GM12891 (cell line): ENCODE data around the gene FRMD5.

Experiments
- DNase-seq: peaks from one replicate; pipeline ENCODE4 v3.0.0; 2011; ENCODE audit warnings: low spot score; ENCODE audit not compliant: insufficient read length
- FAIRE-seq: peaks from 2 replicates; lab custom pipeline; 2011; peaks lifted over from hg19 to GRCh38; lab: Jason Lieb, UNC
- PAX5 ChIP-seq: IDR thresholded peaks from 2 replicates; pipeline ENCODE4 v1.6.1; 2011; ENCODE audit warnings: low read length, moderate library complexity, mild to moderate bottlenecking; ENCODE audit not compliant: insufficient read depth, severe bottlenecking
- POLR2A ChIP-seq: IDR thresholded peaks from 2 replicates; pipeline ENCODE4 v1.6.1; 2011; ENCODE audit warnings: low read depth, low read length, control low read depth
- POLR2AphosphoS5 ChIP-seq: IDR thresholded peaks from 2 replicates; pipeline ENCODE4 v1.6.1; 2011; ENCODE audit warnings: low read depth, low read length, control low read depth
- POU2F2 ChIP-seq: IDR thresholded peaks from 2 replicates; pipeline ENCODE4 v1.6.1; 2011; ENCODE audit warnings: low read depth, mild to moderate bottlenecking, control low read depth, low read length, moderate library complexity
- SPI1 ChIP-seq: IDR thresholded peaks from 2 replicates; pipeline ENCODE4 v1.6.1; 2011; ENCODE audit warnings: low read depth, low read length, control low read depth
- TAF1 ChIP-seq: IDR thresholded peaks from 2 replicates; pipeline ENCODE4 v1.6.1; 2011; ENCODE audit warnings: low read depth, low read length, control low read depth

FRMD5 gene

DNA sequence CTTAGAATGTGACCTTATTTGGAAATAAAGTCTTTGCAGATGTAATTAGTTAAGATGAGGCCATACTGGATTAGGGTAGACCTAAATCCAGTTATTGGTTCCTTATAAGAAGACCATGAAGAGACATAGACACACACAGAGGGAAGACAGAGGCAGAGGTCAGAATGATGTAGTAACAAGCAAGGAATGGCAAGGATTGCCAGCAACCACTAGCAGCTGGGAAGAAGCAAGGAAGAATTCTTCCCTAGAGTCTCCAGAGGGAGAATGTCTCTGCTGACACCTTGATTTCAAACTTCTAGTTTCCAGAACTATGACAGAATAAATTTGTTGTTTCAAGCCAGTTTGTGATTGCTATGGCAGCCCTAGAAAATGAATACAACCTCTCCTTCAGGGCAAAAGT, 251.6 kb downstream of the FRMD5 start:
- DNase-seq (no peak), FAIRE-seq (peak; percentile 9)
- TF ChIP-seq SPI1 (no peak), POLR2A (no peak), TAF1 (no peak), POU2F2 (no peak), POLR2AphosphoS5 (no peak), PAX5 (no peak)

DNA sequence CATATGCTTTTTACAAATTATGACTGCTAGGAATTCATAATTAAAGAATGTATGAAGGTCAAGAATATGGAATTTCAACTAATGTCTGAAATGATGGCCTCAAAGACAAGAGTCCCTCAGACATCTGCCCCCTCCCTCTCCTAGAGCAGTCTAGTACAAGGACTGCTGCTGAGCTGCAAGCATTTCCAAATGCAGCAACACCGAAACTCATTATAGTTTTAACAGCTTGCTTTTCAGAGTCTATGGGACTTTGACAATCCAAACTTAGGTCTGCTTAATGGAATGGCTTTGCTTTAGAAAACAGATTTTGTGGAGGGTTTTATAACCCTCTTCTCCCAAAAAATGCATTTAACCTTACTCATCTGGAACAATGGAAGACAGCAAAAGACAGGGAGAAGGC, 252.9 kb downstream of the FRMD5 start:
- TF ChIP-seq TAF1, result no peak
- TF ChIP-seq SPI1, result no peak
- no peak for TF ChIP-seq POU2F2
- no peak for TF ChIP-seq POLR2AphosphoS5
- no peak for TF ChIP-seq POLR2A
- TF ChIP-seq PAX5, result no peak
- FAIRE-seq (no peak), DNase-seq (no peak)

DNA sequence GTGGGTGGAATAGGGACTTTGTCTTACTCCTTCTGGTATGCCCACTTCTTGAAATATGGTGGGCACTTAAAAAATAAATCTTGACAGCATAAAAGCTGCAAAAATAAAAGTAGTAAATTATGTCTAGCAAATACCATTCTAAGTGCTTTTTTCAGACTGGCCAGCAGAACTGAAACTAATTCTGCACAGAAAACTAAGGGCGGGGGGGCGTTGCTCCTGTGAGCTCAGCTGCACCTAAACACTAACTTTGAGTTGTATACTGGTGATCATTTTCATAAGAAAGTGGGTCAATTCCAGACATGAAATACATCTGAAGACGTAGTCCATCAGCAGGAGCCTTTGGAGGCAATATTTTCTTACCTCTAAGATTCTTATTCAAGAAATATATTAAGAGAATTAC, 253.5 kb downstream of the FRMD5 start:
- TF ChIP-seq TAF1 (no peak), SPI1 (peak; percentile 76)
- FAIRE-seq, result peak; percentile 52
- peak; percentile 23 for DNase-seq

DNA sequence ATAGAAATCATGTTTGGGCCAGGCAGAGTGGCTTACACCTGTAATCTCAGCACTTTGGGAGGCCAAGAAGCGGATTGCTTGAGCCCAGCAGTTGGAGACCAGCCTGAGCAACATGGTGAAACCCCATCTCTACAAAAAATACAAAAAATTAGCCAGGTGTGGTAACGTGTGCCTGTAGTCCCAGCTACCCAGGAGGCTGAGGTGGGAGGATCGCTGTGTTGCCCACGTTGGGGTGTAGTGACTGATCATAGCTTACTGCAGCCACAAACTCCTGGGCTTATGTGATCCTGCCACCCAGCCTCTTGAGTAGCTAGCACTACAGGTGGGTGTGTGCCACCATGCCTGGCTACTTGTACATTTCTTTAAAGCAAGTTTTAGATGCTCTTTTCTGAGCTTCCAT, 254.0 kb downstream of the FRMD5 start:
- TF ChIP-seq POU2F2 (no peak), POLR2AphosphoS5 (no peak), PAX5 (no peak), POLR2A (no peak), SPI1 (no peak), TAF1 (no peak)
- FAIRE-seq, result no peak

DNA sequence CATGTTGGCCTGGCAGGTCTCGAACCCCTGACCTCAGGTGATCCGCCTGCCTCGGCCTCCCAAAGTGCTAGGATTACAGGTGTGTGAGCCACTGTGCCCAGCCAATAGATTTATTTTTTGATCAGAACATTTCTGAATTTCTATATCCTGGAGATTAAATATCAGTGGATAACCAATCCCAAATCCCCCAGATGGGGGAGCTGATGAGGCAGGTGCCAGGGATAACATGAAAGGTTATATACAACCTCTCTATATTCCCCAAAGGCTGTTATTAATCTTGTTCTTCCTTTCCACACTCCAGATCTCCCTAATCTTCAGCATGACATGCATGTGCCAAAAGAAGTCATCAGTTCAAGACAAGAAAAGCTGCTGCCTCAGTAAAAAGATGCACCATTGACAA, 256.0 kb downstream of the FRMD5 start:
- FAIRE-seq (no peak), DNase-seq (no peak)

More for the DNA sequence above, 254.0 kb downstream of the FRMD5 start:
- DNase-seq, result no peak

DNA sequence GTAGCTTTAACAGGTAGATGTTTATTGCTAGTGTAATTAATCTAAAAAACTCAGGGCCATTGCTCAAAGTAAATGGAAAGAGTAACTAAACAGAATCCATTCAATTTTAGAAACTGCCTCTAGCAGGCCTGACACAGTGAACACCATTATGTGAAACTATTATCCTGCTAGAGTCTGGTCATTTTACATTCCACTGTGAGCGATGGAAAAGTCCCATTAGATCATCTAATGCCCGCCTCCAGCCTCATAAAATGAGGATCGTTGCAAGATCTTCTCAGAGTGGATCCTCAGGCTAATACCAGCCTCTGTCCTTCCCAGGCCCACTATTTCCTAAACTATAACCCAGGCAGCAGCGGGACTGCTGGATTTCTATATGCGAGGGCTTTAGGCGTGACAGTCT, 260.6 kb downstream of the FRMD5 start:
- TF ChIP-seq TAF1 (no peak), POLR2A (no peak), POLR2AphosphoS5 (no peak)
- FAIRE-seq (no peak), DNase-seq (no peak)

More for the DNA sequence above, 256.0 kb downstream of the FRMD5 start:
- no peak for TF ChIP-seq SPI1

DNA sequence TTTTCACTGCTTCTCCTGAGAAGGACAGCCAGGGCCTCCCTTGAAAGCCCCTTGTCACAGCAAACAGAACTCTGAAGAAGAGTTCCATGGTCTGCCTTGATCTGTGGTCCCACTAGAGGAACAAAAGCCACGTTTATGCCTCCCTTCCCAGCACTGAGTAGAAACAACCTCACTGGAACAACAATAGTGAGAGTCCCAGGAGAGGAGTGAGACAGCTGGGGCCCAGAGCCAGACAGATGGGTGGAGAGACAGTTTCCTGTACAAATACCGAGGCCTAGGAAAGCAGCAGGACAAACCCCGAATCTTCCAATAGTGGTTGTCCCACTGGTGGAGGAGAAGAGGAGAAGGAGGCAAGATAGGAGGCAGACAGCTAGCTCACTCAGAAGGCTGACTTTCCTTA, 262.2 kb downstream of the FRMD5 start:
- no peak for TF ChIP-seq PAX5
- no peak for TF ChIP-seq SPI1
- TF ChIP-seq POLR2AphosphoS5, result no peak
- TF ChIP-seq TAF1, result no peak
- TF ChIP-seq POU2F2, result no peak
- TF ChIP-seq POLR2A, result no peak
- DNase-seq (no peak), FAIRE-seq (no peak)

DNA sequence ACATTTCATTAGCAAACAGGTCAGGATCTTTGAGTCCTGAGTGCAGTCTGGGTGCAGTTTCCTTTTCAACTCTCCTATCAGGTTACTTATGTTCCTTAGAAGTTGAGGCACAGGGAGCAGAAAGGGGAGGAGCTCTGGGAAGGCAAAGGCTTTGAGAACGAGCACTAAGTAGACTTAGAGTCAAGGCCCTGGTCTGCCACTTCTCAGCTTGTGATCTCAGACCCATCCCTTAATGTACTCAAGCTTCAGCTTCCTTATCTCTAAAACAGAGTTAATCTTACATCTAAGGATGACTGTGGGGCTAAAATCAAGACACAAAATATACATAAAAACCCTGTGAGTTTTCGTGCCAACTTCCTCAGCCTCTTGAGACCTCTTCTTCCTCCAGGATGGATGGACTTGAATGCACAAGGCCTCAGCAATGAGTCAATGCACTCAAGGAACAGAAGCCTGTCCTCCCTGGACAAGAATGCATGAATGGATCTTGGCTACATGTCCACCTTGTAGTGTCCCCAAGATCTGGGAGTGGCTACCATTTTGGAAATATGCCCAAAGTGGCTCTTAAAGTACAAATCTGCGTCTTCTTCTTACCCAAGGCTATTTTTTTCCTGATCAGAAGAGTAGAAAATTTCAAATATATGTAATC, 263.2 kb downstream of the FRMD5 start:
- no peak for DNase-seq
- FAIRE-seq, result no peak
- TF ChIP-seq POLR2A (no peak), SPI1 (no peak), PAX5 (no peak), POLR2AphosphoS5 (no peak)

DNA sequence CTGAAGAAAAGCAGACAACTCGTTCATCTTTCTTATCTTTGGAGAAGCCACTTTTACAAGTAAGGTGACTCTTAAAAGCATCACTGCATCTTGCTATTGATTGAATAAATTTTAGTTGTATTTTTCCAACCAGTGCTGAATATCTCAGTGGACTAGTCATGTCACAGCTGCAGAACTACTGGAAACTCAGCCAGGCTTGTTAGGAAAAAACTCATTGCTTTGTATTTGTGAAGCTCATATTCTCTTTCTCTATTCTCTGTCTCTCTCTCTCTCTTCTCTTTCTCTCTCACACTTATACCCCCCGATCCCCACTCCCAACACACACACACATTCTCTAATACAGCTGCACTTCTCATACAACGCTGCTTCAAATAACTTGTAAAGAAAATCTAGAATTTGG, 264.0 kb downstream of the FRMD5 start:
- FAIRE-seq (no peak), DNase-seq (no peak)
- no peak for TF ChIP-seq TAF1
- no peak for TF ChIP-seq POU2F2
- TF ChIP-seq POLR2AphosphoS5, result no peak
- TF ChIP-seq POLR2A, result no peak
- TF ChIP-seq PAX5, result no peak
- no peak for TF ChIP-seq SPI1

DNA sequence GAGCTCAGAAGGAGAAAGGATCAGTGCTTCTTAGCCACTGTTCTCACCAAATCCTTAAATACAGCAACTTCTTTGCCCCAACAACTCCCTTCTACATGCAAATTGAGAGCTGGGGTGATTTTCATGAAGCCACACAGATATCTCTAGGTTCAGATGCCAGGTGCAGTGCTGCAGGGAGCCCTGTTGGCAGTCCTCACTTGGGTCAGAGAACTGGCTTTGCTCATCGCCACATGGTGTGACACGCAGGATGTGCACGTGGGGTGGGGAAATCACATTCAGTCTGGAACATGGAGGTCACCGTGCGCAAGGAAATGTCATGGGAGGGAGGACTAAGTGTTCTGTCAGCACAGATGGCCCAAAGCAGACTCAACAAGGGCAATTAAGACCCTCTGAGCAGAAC, 264.5 kb downstream of the FRMD5 start:
- TF ChIP-seq PAX5 (no peak), SPI1 (no peak), POLR2AphosphoS5 (no peak), POU2F2 (no peak), POLR2A (no peak), TAF1 (no peak)
- DNase-seq, result no peak
- FAIRE-seq, result peak; percentile 79

DNA sequence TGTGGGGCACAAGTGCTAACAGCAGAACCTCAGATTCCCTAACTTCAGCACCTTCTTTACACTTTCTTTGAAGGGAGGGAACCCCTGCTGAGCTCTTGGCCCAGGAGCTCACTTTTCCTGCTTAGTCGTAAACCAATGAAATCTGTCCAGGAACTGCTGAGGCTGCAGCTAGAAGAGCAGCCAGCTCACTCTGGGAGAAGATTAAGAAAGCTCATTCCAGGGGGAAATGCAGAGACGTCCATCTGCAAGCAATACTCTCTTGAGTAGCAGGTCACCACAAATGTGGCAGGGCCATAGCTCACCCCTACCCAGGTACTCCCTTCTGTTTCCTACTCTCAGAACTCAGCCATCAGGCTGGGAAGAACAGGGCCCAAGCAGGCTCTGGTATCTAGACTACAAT, 265.0 kb downstream of the FRMD5 start:
- DNase-seq (no peak), FAIRE-seq (no peak)
- no peak for TF ChIP-seq POU2F2
- no peak for TF ChIP-seq PAX5
- no peak for TF ChIP-seq POLR2AphosphoS5
- no peak for TF ChIP-seq SPI1
- no peak for TF ChIP-seq TAF1
- TF ChIP-seq POLR2A, result no peak
